Thymus (tissue), 11 donors: ENCODE measurements around the gene INTS7. TPM values are rescaled to one million over a fixed set of nuclear protein-coding genes. Genes with fewer than 3 reads are reported as not detected.
A peak's percentile ranks its signal among the peaks of the same experiment; 100 is the strongest.
"Not testable (repeated sequence)": the region's sequence is repeated elsewhere in the genome, so short reads cannot be mapped to it uniquely, and the experiment has no call there.

Experiments
- DNase-seq, 9 donors: peaks; one replicate each; pipeline ENCODE4 v3.0.0-alpha.2; 2013; ENCODE audit warnings: low spot score in 9 of 9, low read depth in 6 of 9, missing footprints in 1 of 9
- H3K27ac ChIP-seq, 2 donors: one replicate each; pipeline ENCODE4 v1.5.1; 2013; ENCODE audit warnings: control low read depth in 1 of 2, low read depth in 1 of 2, low read length in 1 of 2, mild to moderate bottlenecking in 1 of 2, moderate library complexity in 1 of 2
- H3K27me3 ChIP-seq, 2 donors: one replicate each; pipeline ENCODE4 v1.5.1; 2013; ENCODE audit warnings: low read length in 1 of 2; ENCODE audit not compliant: control insufficient read depth in 2 of 2, insufficient read depth in 1 of 2
- H3K36me3 ChIP-seq, 2 donors: one replicate each; pipeline ENCODE4 v1.5.1; 2013; ENCODE audit warnings: low read length in 1 of 2, mild to moderate bottlenecking in 1 of 2, moderate library complexity in 1 of 2; ENCODE audit not compliant: control insufficient read depth in 2 of 2, insufficient read depth in 2 of 2
- H3K4me1 ChIP-seq, 2 donors: one replicate each; pipeline ENCODE4 v1.5.1; 2013; ENCODE audit warnings: low read length in 2 of 2; ENCODE audit not compliant: control insufficient read depth in 2 of 2, insufficient read depth in 2 of 2
- H3K4me3 ChIP-seq, 2 donors: one replicate each; pipeline ENCODE4 v1.5.1; 2013; ENCODE audit warnings: low read length in 2 of 2, control low read depth in 1 of 2, mild to moderate bottlenecking in 1 of 2
- H3K9me3 ChIP-seq, 2 donors: one replicate each; pipeline ENCODE4 v1.5.1; 2013; ENCODE audit warnings: low read length in 1 of 2, mild to moderate bottlenecking in 1 of 2; ENCODE audit not compliant: control insufficient read depth in 2 of 2, insufficient read depth in 1 of 2
- WGBS: extraction: QIAGEN DNeasy Blood & Tissue Kit; methylation state at CpG from one replicate; pipeline ENCODE4 v1.1.7; 2013; 5-methylcytosine and 5-hydroxymethylcytosine counted together
- polyA plus RNA-seq: library from polyadenylated mRNA; stranded (reverse); fragments of 200-250 nt; gene quantifications from one replicate; pipeline ENCODE4 v1.2.3, GENCODE V29; 2013
- total RNA-seq: library from RNA; stranded (reverse); fragments of 120-200 nt; gene quantifications from one replicate; pipeline ENCODE4 v1.2.4, GENCODE V29; 2013
- donor health status: healthy.

The INTS7 gene
- total and polyA plus RNA-seq, 2 donors: 9.7 to 15.4 TPM

DNA sequence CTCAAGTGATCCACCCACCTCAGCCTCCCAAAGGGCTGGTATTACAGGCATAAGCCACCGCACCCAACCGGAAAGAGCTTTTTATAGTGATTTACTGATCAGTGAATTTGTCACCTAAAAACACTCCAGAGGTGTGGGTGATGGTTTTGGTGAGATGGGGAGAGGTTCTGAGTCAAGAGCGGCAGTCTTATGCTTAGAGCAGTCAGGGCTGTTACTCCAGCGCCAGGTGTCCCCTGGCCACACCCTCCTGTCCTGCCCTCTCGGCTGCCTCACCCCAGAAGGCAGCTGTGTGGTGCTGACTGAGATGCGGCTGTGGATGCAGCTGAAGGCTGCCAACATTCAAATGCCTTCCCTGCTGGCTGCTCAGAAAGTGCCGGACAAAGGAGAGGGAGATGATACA lies 110.3 kb downstream of the INTS7 start:
- DNase-seq: peak in 5 of 9 donors; percentile 6 to 58 (median 23)
- peaks cover 0 to 3% of the 10 kb centered on the region in 2 donors for H3K4me1 ChIP-seq
- H3K36me3 ChIP-seq: no peaks in the 10 kb centered on the region
- H3K9me3 ChIP-seq: no peaks in the 10 kb centered on the region
- no peak overlapping the region for H3K27ac ChIP-seq
- no peaks in the 10 kb centered on the region for H3K27me3 ChIP-seq
- WGBS: 63% methylated on average over 7 of the region's 7 CpGs
- no peak overlapping the region for H3K4me3 ChIP-seq

- Histone ChIP-seq H3K27me3 (no peaks in the 10 kb centered on the region), H3K27ac (no peak overlapping the region), H3K4me3 (no peak overlapping the region), H3K9me3 (no peaks in the 10 kb centered on the region), H3K36me3 (no peaks in the 10 kb centered on the region), H3K4me1 (peaks cover 0 to 2% of the 10 kb centered on the region in 2 donors)
- 96% methylated on average over 10 of the region's 10 CpGs for WGBS
- DNase-seq: no peak
Measured at GRCh38 chr1:211924256-211924655, 111.1 kb downstream of the INTS7 start.

- 93% methylated on average over 5 of the region's 5 CpGs for WGBS
- H3K4me1 ChIP-seq: no peaks in the 10 kb centered on the region
- H3K27ac ChIP-seq: no peak overlapping the region
- H3K4me3 ChIP-seq: no peak overlapping the region
- H3K36me3 ChIP-seq: no peaks in the 10 kb centered on the region
- H3K27me3 ChIP-seq: no peaks in the 10 kb centered on the region
- H3K9me3 ChIP-seq: no peaks in the 10 kb centered on the region
- no peak for DNase-seq
Measured at GRCh38 chr1:211923095-211923494, 112.3 kb downstream of the INTS7 start.

- no peak overlapping the region for H3K4me3 ChIP-seq
- no peak for DNase-seq
- no peak overlapping the region for H3K27ac ChIP-seq
- 97% methylated on average over 9 of the region's 9 CpGs for WGBS
- no peaks in the 10 kb centered on the region for H3K9me3 ChIP-seq
- no peaks in the 10 kb centered on the region for H3K36me3 ChIP-seq
- no peaks in the 10 kb centered on the region for H3K4me1 ChIP-seq
- H3K27me3 ChIP-seq: no peaks in the 10 kb centered on the region
Measured at GRCh38 chr1:211921579-211922095, 113.7 kb downstream of the INTS7 start.

- over 99% methylated on average over 4 of the region's 4 CpGs for WGBS
- DNase-seq: no peak
- H3K36me3 ChIP-seq: no peaks in the 10 kb centered on the region
- H3K4me1 ChIP-seq: no peaks in the 10 kb centered on the region
- no peak overlapping the region for H3K27ac ChIP-seq
- no peaks in the 10 kb centered on the region for H3K27me3 ChIP-seq
- no peaks in the 10 kb centered on the region for H3K9me3 ChIP-seq
- H3K4me3 ChIP-seq: no peak overlapping the region
Measured at GRCh38 chr1:211920602-211921226, 114.6 kb downstream of the INTS7 start.

- Histone ChIP-seq H3K36me3 (no peaks in the 10 kb centered on the region), H3K27ac (no peak overlapping the region), H3K9me3 (no peaks in the 10 kb centered on the region), H3K27me3 (no peaks in the 10 kb centered on the region), H3K4me3 (no peak overlapping the region), H3K4me1 (no peaks in the 10 kb centered on the region)
- 79% methylated on average over 5 of the region's 5 CpGs for WGBS
- DNase-seq: no peak
Measured at GRCh38 chr1:211920141-211920572, 115.2 kb downstream of the INTS7 start.

DNA sequence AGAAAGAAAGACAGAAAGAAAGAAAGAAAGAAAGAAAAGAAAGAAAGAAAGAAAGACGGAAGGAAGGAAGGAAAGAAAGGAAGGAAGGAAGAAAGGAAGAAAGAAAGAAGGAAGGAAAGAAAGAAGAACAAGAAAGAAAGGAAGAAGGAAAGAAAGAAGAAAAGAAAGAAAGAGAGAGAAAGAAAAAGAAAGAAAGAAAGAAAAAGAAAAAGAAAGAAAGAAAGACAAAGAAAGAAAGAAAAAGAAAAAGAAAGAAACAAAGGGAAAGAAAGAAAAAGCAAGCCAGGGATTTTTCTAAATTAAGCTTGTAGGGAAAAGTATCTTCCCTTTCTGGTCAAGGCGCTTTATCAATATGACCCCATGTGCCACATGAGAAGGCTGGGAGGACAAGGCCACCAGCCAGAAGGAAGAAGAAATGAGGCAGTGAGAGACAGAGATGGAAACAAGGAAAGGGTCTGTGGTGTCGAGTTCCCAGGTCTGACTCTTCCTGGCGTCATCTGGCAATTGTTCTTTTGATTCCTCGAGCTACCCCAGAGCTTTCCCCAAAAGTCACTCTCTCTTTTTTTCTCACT lies 116.4 kb downstream of the INTS7 start:
- H3K4me1 ChIP-seq: no peaks in the 10 kb centered on the region
- H3K27me3 ChIP-seq: no peaks in the 10 kb centered on the region
- DNase-seq: no peak
- 95% methylated on average over 5 of the region's 5 CpGs for WGBS
- no peak overlapping the region for H3K27ac ChIP-seq
- H3K9me3 ChIP-seq: no peaks in the 10 kb centered on the region
- H3K4me3 ChIP-seq: no peak overlapping the region
- no peaks in the 10 kb centered on the region for H3K36me3 ChIP-seq

DNA sequence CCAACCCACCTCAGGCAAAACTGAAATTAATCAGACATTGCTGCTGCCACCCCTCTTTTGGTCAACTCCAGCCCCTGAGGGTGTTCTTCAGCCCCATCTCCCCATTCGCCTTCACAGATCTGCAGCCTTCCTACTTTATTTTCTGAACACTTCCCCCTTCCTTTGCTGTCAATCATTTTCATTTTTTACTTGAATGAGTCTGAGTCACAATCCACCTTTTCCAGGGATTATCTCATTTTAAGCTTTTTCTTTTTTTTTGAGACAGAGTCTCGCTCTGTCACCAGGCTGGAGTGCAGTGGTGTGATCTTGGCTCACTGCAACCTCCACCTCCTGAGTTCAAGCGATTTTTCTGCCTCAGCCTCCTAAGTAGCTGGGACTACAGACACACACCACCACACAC lies 118.9 kb downstream of the INTS7 start:
- not testable (repeated sequence) for H3K9me3 ChIP-seq, H3K27me3 ChIP-seq, H3K4me3 ChIP-seq, H3K36me3 ChIP-seq, DNase-seq, H3K27ac ChIP-seq, H3K4me1 ChIP-seq
- 96% methylated on average over 3 of the region's 3 CpGs for WGBS

DNA sequence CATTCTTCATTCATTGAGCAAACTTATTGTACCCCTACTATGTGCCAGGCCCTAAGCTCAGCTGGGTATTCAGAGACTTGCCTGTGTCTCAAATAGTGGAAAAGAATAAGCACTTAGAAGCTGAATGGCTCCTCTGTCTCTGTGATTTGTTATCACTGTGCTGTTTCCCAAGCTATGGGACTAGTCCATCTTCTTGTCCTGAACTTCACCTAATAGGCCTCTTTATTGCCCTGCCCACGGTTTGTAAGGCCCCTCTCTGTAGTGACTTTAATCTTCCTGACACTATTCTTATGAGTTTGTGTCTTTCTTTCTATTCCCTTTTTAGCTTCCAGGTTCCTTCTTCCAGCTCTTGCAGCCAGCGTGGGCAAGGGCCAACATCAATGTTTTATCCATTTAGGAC lies 119.4 kb downstream of the INTS7 start:
- no peaks in the 10 kb centered on the region for H3K4me1 ChIP-seq
- H3K4me3 ChIP-seq: no peak overlapping the region
- WGBS: 89% methylated on average over 2 of the region's 2 CpGs
- no peak for DNase-seq
- H3K27me3 ChIP-seq: no peaks in the 10 kb centered on the region
- H3K9me3 ChIP-seq: no peaks in the 10 kb centered on the region
- H3K27ac ChIP-seq: no peak overlapping the region
- no peaks in the 10 kb centered on the region for H3K36me3 ChIP-seq
